Fibroblast of the aortic adventitia (primary cell): ENCODE data around the gene ATP4A. TPM values are rescaled to one million over a fixed set of nuclear protein-coding genes. Genes with fewer than 3 reads are reported as not detected.
"Not testable (repeated sequence)": the region's sequence is repeated elsewhere in the genome, so short reads cannot be mapped to it uniquely, and the experiment has no call there.

Experiments used
- DNase-seq: peaks from one replicate; pipeline ENCODE4 v3.0.0-alpha.2; 2010; ENCODE audit warnings: low read depth
- H3K4me3 ChIP-seq: 2 replicates; pipeline ENCODE4 v1.5.1; 2011; ENCODE audit warnings: low read depth, mild to moderate bottlenecking, control low read depth, low read length, moderate library complexity
- total RNA-seq: library from RNA; depleted of rRNA; stranded (reverse); fragments of >200 nt; gene quantifications from 2 replicates; pipeline ENCODE4 v1.2.3, GENCODE V29; 2012; ENCODE audit warnings: low replicate concordance
- TF ChIP-seq, protein P1 (sequence below): IDR thresholded peaks from 2 replicates; pipeline ENCODE4 v1.5.1; 2011; ENCODE audit warnings: mild to moderate bottlenecking, low read length, control low read depth, inconsistent platforms; ENCODE audit not compliant: insufficient read depth

ATP4A gene
- total RNA-seq, 1 donor: not detected

DNA sequence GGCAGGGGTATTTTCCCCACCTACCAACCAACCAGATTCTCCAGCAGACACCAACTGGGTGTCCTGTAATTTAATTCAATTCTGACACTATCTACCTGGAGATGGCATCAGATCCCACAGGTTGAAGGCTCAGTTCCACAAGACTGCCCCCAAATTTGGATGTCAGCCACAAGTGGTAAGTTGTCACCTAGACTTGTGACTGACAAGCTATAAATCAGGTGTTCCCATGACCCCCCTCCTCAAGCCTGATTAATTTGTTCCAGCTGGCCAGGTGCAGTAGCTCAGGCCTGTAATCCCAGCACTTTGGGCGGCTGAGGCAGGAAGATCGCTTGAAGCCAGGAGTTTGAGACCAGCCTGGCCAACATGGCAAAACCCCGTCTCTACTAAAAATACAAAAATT, 38.5 kb upstream of the ATP4A start:
- TF ChIP-seq, protein P1, sequence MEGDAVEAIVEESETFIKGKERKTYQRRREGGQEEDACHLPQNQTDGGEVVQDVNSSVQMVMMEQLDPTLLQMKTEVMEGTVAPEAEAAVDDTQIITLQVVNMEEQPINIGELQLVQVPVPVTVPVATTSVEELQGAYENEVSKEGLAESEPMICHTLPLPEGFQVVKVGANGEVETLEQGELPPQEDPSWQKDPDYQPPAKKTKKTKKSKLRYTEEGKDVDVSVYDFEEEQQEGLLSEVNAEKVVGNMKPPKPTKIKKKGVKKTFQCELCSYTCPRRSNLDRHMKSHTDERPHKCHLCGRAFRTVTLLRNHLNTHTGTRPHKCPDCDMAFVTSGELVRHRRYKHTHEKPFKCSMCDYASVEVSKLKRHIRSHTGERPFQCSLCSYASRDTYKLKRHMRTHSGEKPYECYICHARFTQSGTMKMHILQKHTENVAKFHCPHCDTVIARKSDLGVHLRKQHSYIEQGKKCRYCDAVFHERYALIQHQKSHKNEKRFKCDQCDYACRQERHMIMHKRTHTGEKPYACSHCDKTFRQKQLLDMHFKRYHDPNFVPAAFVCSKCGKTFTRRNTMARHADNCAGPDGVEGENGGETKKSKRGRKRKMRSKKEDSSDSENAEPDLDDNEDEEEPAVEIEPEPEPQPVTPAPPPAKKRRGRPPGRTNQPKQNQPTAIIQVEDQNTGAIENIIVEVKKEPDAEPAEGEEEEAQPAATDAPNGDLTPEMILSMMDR: no peak
- no peak overlapping the region for H3K4me3 ChIP-seq
- no peak for DNase-seq

DNA sequence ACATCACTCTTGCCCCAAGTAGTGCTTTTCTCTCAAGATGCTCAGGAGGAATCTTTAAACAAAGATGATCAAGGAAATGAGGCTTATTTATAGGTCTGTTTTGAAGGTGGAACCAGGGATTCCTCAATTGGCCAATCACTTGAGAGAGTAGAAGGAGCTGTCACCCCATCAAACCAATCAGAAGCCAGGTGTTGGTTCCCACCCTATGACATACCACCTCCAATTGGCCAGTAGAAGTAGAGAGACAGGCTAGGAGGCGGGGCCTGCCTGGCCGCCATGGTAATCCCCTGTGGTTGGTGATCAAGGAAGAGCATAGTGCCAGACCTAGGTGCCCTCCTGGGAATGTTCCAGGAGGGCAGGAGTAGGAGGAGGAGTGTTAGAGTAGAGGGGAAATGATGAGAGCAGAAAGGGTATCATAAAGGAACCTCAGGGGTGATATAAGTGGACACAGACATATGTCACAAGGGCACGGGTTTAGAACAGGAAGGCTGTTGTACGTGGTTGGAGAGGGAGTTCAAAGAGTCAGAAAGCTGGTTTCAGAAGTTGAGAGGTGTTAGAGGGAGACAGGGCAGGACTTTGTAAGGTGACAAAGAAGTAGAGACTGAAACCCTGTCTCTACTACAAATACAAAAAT, 33.0 kb upstream of the ATP4A start:
- TF ChIP-seq, protein P1: no peak
- peak; percentile 5 for DNase-seq
- no peak overlapping the region for H3K4me3 ChIP-seq

DNA sequence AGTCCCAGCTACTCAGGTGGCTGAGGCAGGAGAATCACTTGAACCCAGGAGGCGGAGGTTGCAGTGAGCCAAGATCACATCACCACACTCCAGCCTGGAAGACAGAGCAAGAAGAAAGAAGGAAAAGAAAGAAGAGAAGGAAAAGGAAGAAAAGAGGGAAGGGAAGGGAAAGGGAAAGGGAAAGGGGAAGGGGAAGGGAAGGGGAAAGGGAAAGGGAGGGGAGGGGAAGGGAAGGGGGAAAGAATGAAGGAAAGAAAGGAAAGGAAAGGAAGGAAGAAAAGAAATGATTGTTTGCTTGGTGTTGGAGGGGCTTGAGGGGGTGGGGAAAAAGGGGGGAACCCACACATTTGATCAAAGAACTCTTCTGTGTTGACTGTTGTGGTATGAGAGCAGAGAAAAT, 32.5 kb upstream of the ATP4A start:
- DNase-seq: no peak
- TF ChIP-seq, protein P1: no peak
- no peak overlapping the region for H3K4me3 ChIP-seq

DNA sequence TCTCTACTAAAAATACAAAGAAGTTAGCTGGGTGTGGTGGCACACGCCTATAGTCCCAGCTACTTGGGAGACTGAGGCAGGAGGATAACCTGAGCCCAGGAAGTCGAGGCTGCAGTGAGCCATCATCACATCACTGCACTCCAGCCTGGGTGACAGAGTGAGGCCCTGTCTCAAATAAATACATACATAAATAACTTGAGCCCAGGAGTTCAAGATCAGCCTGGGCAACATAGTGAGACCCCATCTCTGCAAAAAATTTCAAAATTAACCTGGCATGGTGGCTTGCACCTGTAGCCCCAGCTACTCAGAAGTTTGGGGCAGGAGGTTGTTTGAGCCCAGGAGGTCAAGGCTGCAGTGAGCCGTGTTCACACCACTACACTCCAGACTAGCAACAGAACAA, 31.6 kb upstream of the ATP4A start:
- H3K4me3 ChIP-seq, DNase-seq: not testable (repeated sequence)

DNA sequence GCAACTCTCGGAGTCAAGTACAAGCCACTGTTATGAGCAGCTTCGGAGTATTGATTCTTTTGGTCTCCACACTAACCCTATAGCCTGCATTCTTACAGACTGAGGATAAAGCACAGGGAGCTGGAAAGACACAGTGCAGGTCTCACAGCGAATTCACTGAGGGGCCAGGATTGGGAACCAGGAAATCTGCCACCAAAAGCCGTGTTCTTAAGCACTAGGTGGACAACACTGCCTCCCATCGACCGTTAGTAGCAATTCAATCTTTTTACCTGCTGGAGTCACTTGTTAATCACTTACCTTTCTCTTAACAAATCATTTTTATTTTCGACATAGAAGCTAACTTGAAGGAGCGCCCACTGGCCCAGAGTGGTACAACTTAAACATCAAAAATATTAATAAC, 28.8 kb upstream of the ATP4A start:
- peak; percentile 65 for DNase-seq
- TF ChIP-seq, protein P1: peak; percentile 59
- no peak overlapping the region for H3K4me3 ChIP-seq

DNA sequence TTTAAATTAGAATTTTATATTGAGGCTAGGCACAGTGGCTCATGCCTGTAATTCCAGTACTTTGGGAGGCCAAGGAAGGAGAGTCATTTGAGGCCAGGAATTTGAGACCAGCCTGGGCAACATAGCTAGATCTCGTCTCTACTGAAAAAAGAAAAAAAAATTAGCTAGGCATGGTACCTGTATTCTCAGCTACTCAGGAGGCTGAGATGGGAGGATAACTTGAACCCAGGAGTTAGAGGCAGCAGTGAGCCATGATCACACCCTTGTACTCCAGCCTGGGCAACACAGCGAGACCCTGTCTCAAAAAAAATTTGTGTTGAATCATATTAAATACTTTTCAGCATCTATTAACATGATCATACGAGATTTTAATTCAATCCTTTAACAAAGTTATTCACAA, 27.4 kb upstream of the ATP4A start:
- H3K4me3 ChIP-seq: no peak overlapping the region
- TF ChIP-seq, protein P1: no peak
- DNase-seq: no peak

DNA sequence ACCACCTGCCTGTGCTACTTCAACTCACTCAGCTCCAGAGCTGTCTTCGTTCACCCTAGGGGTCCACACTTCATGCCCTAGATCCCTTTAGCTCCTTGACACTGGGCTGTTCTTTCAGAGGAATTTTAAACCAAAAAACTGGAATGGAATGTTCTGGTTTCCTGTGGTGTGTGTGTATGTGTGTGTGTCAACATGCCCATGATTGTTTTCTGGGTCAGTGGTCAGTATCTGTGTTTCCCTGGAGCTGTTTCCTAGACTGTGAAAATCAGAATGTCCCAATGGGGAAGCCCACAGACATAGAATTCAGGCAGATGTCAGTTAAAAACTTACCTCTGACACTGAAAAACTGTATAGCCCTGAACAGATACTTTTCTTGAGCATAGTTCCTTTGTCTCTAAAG, 23.9 kb upstream of the ATP4A start:
- TF ChIP-seq, protein P1: no peak
- DNase-seq: peak; percentile 2
- no peak overlapping the region for H3K4me3 ChIP-seq
